Fibroblast of lung (primary cell): ENCODE data around the gene RALGPS2. TPM values are rescaled to one million over a fixed set of nuclear protein-coding genes. Genes with fewer than 3 reads are reported as not detected.

Experiments
- DNase-seq, 2 donors: peaks; one replicate each; pipeline versions ENCODE4 v3.0.0 to v3.0.0-alpha.2; 2010; ENCODE audit warnings: low read depth in 2 of 2
- H2AFZ ChIP-seq: 2 replicates; pipeline ENCODE4 v1.5.1; 2012; ENCODE audit warnings: low read length, control low read depth, inconsistent platforms
- H3K27ac ChIP-seq: 2 replicates; pipeline ENCODE4 v1.5.1; 2011; ENCODE audit warnings: low read length, control low read depth; ENCODE audit not compliant: insufficient read depth
- H3K27me3 ChIP-seq: 2 replicates; pipeline ENCODE4 v1.5.1; 2011; ENCODE audit warnings: mild to moderate bottlenecking, low read length; ENCODE audit not compliant: control insufficient read depth, insufficient read depth
- H3K36me3 ChIP-seq: 2 replicates; pipeline ENCODE4 v1.5.1; 2011; ENCODE audit warnings: low read length; ENCODE audit not compliant: control insufficient read depth, insufficient read depth
- H3K4me1 ChIP-seq: 2 replicates; pipeline ENCODE4 v1.5.1; 2011; ENCODE audit warnings: low read length; ENCODE audit not compliant: control insufficient read depth, insufficient read depth; ENCODE audit errors: extremely low read depth
- H3K4me2 ChIP-seq: 2 replicates; pipeline ENCODE4 v1.5.1; 2011; ENCODE audit warnings: low read length, control low read depth; ENCODE audit not compliant: insufficient read depth; ENCODE audit errors: extremely low read depth
- H3K4me3 ChIP-seq, 4 experiments: fragments of 200-600 bp in 1 of 4; sonication (generic) in 1 of 4; replicated peaks in 1 of 4; 2 replicates each; pipeline ENCODE4 v1.5.1; 2011 to 2016; ENCODE audit warnings: low read length in 4 of 4, low read depth in 3 of 4, mild to moderate bottlenecking in 3 of 4, control low read depth in 2 of 4, inconsistent platforms in 1 of 4, mixed read lengths in 1 of 4; ENCODE audit not compliant: insufficient read depth in 1 of 4; ENCODE audit errors: control extremely low read depth in 1 of 4
- H3K79me2 ChIP-seq: 2 replicates; pipeline ENCODE4 v1.5.1; 2012; ENCODE audit warnings: mild to moderate bottlenecking, low read length, inconsistent platforms; ENCODE audit not compliant: control insufficient read depth, insufficient read depth
- H3K9ac ChIP-seq: 2 replicates; pipeline ENCODE4 v1.5.1; 2011; ENCODE audit warnings: mild to moderate bottlenecking, low read length, control low read depth; ENCODE audit not compliant: insufficient read depth
- H3K9me3 ChIP-seq: 2 replicates; pipeline ENCODE4 v1.5.1; 2012; ENCODE audit warnings: low read depth, low read length; ENCODE audit not compliant: control insufficient read depth, insufficient read depth
- H4K20me1 ChIP-seq: 2 replicates; pipeline ENCODE4 v1.5.1; 2011; ENCODE audit warnings: low read length; ENCODE audit not compliant: control insufficient read depth, insufficient read depth; ENCODE audit errors: extremely low read depth
- CTCF ChIP-seq, 2 donors: IDR thresholded peaks in 1 of 2; conservative IDR thresholded peaks in 1 of 2; 1 replicate in 1 of 2; 2 replicates in 1 of 2; pipeline ENCODE4 v1.5.1; 2011 to 2012; ENCODE audit warnings: low read length in 2 of 2, control low read depth in 1 of 2, inconsistent platforms in 1 of 2, low read depth in 1 of 2, mild to moderate bottlenecking in 1 of 2
- EZH2 ChIP-seq: IDR thresholded peaks from 2 replicates; pipeline ENCODE4 v1.5.1; 2012; ENCODE audit warnings: low read length, control low read depth, mild to moderate bottlenecking; ENCODE audit errors: missing control alignments
- polyA plus RNA-seq, 2 donors: library from polyadenylated mRNA; depleted of rRNA in 1 of 2; stranded (reverse) in 1 of 2; unstranded in 1 of 2; fragments of >200 nt; gene quantifications; 2 replicates each; pipeline ENCODE4 v1.2.1, GENCODE V29; 2011 to 2012; ENCODE audit warnings: missing spikeins in 1 of 2
- total RNA-seq: library from RNA; depleted of rRNA; stranded (reverse); fragments of >200 nt; gene quantifications from 2 replicates; pipeline ENCODE4 v1.2.1, GENCODE V29; 2014

The RALGPS2 gene
- total and polyA plus RNA-seq, 2 donors (not counting 1 experiment from before 2014, with no cell fraction given) = 53.8 to 69.7 TPM

- no peak overlapping the region for H2AFZ ChIP-seq
- no peaks in the 10 kb centered on the region for H3K36me3 ChIP-seq
- H3K27ac ChIP-seq = no peak overlapping the region
- H3K9ac ChIP-seq = no peak overlapping the region
- H3K4me1 ChIP-seq = peaks cover 11% of the 10 kb centered on the region
- no peaks in the 10 kb centered on the region for H3K9me3 ChIP-seq
- H3K79me2 ChIP-seq = no peaks in the 10 kb centered on the region
- no peak for DNase-seq
- no peaks in the 10 kb centered on the region for H4K20me1 ChIP-seq
- no peak overlapping the region for H3K4me2 ChIP-seq
- no peak overlapping the region for H3K4me3 ChIP-seq
- no peaks in the 10 kb centered on the region for H3K27me3 ChIP-seq
- no peak for TF ChIP-seq EZH2
- TF ChIP-seq CTCF (conservative IDR thresholded peaks at IDR 0.05 in 1 of 2, IDR thresholded peaks at IDR 0.05 in 1 of 2; ENCODE audit: low read depth in 1 of 2, low read length in 2 of 2) = no peak
Measured at GRCh38 chr1:178682886-178683285, 42.2 kb upstream of the RALGPS2 start.

GRCh38 chr1:178683291-178683690 is 41.8 kb upstream of the RALGPS2 start:
- no peaks in the 10 kb centered on the region for H3K9me3 ChIP-seq
- no peaks in the 10 kb centered on the region for H3K79me2 ChIP-seq
- H3K9ac ChIP-seq = no peak overlapping the region
- no peak overlapping the region for H3K4me2 ChIP-seq
- H3K4me3 ChIP-seq = no peak overlapping the region
- H3K36me3 ChIP-seq = no peaks in the 10 kb centered on the region
- no peaks in the 10 kb centered on the region for H3K27me3 ChIP-seq
- H2AFZ ChIP-seq = no peak overlapping the region
- no peak overlapping the region for H3K27ac ChIP-seq
- peaks cover 11% of the 10 kb centered on the region for H3K4me1 ChIP-seq
- H4K20me1 ChIP-seq = no peaks in the 10 kb centered on the region
- DNase-seq = no peak
- TF ChIP-seq EZH2 = no peak
- TF ChIP-seq CTCF (conservative IDR thresholded peaks at IDR 0.05 in 1 of 2, IDR thresholded peaks at IDR 0.05 in 1 of 2; ENCODE audit: low read depth in 1 of 2, low read length in 2 of 2) = no peak

- H2AFZ ChIP-seq = no peak overlapping the region
- peak in 1 of 2 donors; percentile 38 for DNase-seq
- H3K9me3 ChIP-seq = no peaks in the 10 kb centered on the region
- no peaks in the 10 kb centered on the region for H3K36me3 ChIP-seq
- H3K4me1 ChIP-seq = peaks cover 11% of the 10 kb centered on the region
- no peak overlapping the region for H3K9ac ChIP-seq
- TF ChIP-seq EZH2 = no peak
- no peak for TF ChIP-seq CTCF (conservative IDR thresholded peaks at IDR 0.05 in 1 of 2, IDR thresholded peaks at IDR 0.05 in 1 of 2; ENCODE audit: low read depth in 1 of 2, low read length in 2 of 2)
- H3K4me3 ChIP-seq = no peak overlapping the region
- H3K4me2 ChIP-seq = no peak overlapping the region
- peak overlapping the region; percentile 49 for H3K27ac ChIP-seq
- no peaks in the 10 kb centered on the region for H3K79me2 ChIP-seq
- H3K27me3 ChIP-seq = no peaks in the 10 kb centered on the region
- H4K20me1 ChIP-seq = no peaks in the 10 kb centered on the region
Measured at GRCh38 chr1:178684111-178684510, 40.9 kb upstream of the RALGPS2 start.
